Measurements from ENCODE around the gene CDK5. TPM values are rescaled to one million over a fixed set of nuclear protein-coding genes. Genes with fewer than 3 reads are reported as not detected.

CDK5 gene
- polyA plus RNA-seq, 1 donor from 2014 or later: 11.4 TPM

DNA sequence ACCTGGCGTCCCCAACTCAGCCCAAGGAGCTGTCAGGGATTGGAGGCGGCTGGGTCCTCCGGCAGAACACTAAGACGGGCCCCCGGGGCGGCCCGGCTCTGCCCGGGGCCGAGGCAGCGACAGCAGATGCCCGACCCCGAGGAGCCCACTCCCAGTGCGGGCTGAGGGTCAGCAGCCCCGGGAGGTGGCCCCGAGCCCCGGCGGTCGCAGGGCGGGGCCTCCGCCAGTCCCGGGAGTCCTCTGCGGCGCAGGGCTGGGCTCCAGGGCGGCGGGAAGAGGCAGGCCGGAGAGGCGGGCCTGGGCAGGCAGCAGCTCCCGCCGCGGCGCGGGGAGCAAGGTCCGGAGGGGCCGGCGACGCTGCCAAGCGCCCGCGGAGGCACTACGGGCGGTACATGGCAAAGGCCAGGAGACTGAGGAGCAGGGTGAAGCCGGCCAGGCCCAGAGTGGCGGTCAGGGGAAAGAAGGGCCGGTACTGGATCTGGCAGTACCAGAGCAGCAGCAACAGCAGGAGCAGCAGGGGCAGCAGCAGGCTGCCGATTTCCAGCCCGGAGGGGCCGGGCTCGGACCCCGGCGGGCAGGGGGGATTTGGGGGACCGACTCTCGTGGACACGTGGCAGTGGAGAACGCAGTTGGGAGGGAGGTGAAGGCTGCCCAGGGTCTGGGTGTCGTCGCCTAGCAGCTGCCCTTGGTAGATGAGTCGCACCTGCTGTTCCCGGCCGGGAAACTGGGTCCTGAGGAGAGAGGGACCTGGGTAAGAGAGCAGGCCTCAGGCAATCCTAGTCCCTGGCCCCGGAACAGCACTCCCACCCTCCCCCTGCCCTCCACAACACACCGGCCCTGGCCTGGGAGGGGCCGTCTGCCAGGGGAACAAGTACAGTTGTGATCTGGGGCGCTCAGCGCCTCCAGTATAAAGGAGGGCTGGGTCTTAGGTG is 23.7 kb upstream of the CDK5 start:
- H3K27me3 Mint-ChIP-seq: no peaks in the 10 kb centered on the region
- H3K4me3 Mint-ChIP-seq: peak overlapping the region; percentile 85 to 96 (median 89)
- H3K36me3 Mint-ChIP-seq: no peaks in the 10 kb centered on the region
- H3K27ac Mint-ChIP-seq: peak overlapping the region in 2 of 3 donors; percentile 46 to 88
- H3K9me3 Mint-ChIP-seq: no peaks in the 10 kb centered on the region
- H3K4me1 Mint-ChIP-seq: peaks cover 17 to 31% (median 26%) of the 10 kb centered on the region in 3 donors

DNA sequence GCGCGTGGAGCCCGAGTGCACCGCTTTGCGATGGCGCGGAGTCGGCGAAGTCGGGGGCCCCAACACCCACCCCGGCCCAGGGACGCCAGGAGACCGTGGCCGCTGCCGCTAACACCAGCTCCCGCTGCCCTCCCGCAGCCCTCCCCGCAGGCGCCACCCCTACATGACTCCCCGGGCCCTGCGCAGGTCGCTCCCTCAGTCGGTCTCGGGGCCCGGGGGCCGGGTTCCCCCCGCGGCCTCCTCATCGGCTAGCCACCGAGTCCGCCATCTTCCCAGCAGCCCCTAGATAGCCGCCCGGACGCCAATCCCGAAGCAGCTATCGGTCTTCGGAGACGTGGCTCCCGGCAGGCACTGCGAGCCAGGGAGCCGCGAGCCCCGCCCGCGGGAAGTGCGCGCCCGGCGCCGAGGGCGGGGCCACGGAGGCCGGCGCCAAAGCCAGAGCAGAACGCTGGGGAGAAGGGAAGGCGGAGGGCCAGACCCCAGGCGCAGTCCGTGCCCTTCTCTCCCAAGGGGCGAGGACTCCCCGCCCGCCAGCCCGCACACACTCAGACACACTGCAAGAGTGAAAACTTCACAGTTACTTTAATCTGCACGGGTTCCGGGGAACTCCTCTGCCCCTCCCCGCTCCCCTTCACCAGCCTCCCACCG is 22.9 kb upstream of the CDK5 start, which contains the start of gene FASTK:
TSS of gene FASTK (minus strand) at position 288 of the 648 bp plus-strand sequence. CDS start at position 245, 43 bp downstream.
- H3K4me3 Mint-ChIP-seq: peak within 1 kb of the TSS; percentile 86 to 96 (median 94)
- H3K4me1 Mint-ChIP-seq: peaks cover 17 to 28% (median 26%) of the 10 kb centered on the region in 3 donors
- no peaks in the 10 kb centered on the region for H3K36me3 Mint-ChIP-seq
- H3K9me3 Mint-ChIP-seq: no peaks in the 10 kb centered on the region
- no peaks in the 10 kb centered on the region for H3K27me3 Mint-ChIP-seq
- H3K27ac Mint-ChIP-seq: peak within 1 kb of the TSS; percentile 62 to 85 (median 84)

DNA sequence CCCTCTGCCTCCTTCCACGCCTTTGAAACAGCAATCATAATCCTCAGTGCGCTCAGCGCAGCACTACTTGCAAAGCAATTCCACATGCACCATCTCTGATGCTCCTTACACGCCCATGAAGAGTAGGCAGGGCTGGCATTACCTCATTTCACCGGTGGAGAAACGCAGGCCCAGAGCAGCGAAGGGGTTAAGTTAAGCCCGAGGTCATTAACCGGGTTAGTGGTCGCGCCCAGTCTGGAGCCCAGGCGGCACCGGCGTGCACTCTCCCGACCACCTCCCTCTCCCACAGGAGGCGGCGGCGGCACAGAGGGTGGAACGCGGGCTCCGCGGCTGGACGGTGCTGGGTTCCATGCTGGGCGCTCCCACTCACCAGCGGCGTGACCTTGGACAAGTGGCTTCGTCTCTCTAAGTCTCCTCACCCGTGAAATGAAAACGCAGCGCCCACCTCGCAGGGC is 22.4 kb upstream of the CDK5 start:
- Mint-ChIP-seq H3K9me3 (no peaks in the 10 kb centered on the region), H3K27me3 (no peaks in the 10 kb centered on the region), H3K4me1 (peaks cover 15 to 24% (median 23%) of the 10 kb centered on the region in 3 donors), H3K36me3 (peaks cover 2% of the 10 kb centered on the region), H3K4me3 (peak overlapping the region; percentile 86 to 95 (median 92)), H3K27ac (peak overlapping the region; percentile 62 to 85 (median 84))

DNA sequence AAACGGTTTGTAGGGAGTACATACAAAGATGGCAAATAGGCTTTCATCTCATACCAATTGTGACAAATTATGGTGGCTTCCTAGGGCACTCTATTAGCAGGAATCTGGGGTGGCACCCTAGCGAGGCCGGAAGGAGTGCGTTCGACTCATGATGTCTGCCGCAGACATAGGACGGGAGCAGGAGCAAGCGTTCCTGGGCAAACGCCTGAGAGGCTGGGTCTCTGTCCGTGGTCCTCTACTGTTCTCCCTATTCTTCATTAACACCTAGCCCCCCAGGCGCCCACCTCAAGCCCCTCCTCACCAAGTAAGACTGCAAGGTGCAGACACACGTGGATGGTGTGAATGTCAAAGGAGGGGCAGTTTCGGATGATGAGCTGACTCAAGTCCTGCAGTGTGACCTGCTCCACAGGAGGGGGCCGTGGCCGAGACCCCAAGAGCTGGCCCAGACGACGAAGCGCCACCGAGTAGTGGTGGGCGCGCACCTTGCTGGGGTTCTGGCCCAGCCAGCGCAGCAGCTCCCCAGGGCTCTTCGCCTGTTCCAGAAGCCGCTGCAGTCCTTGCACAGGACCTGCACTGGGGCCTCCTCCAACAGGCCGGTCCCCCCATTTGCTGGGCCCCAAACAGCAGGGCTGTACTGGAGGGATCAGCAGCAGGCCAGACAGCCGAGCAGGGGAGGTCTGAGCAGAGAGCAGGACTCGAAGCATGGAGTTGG is 21.7 kb upstream of the CDK5 start:
- Mint-ChIP-seq H3K4me3 (peak overlapping the region; percentile 86 to 95 (median 92)), H3K9me3 (no peaks in the 10 kb centered on the region), H3K36me3 (peaks cover 2% of the 10 kb centered on the region), H3K27ac (peak overlapping the region; percentile 67 to 86 (median 85)), H3K4me1 (peaks cover 11 to 20% (median 20%) of the 10 kb centered on the region in 3 donors), H3K27me3 (no peaks in the 10 kb centered on the region)

DNA sequence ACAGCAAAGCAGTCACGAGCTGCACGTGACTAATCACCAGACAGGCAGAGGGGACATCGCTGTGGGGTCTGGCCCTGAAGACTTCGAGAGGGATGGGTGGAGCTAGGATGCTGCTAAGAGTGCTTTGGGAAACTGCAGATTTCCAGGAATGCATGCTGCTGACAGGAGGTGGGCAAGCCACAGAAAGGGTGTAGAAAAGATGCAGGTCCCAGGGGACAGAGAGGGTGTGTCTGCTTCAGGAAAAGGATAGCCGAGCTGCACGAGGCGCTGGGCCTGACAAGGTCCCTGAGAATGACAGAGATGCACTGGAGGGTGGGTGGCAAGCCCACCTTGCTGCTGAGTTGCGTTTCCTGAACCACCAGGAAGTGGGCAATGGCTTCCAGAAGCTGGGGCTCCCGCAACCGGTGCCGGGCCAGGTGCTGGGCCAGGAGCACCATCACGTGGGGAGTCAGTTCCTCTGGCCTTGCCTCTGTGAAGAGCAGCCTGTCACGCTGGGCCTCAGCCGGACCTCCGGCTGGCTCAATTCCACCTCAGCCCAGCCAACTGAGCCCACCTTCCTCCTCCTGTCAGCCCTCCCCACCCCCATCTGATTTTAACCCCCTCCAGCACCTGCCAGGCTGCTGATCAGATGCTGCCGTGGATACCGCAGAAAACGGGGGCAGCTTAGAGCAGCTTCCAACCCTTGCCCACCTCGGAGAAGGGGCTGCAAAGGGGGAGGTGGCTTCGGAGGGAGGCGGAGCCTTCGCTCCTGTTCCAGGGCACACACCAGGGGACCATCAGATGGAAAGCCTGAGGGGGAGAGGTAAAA is 20.7 kb upstream of the CDK5 start:
- Mint-ChIP-seq H3K27ac (peak overlapping the region; percentile 32 to 86 (median 58)), H3K9me3 (no peaks in the 10 kb centered on the region), H3K36me3 (peaks cover 3% of the 10 kb centered on the region), H3K4me3 (peak overlapping the region; percentile 55 to 92 (median 86)), H3K27me3 (no peaks in the 10 kb centered on the region), H3K4me1 (peaks cover 7 to 20% (median 17%) of the 10 kb centered on the region in 3 donors)

DNA sequence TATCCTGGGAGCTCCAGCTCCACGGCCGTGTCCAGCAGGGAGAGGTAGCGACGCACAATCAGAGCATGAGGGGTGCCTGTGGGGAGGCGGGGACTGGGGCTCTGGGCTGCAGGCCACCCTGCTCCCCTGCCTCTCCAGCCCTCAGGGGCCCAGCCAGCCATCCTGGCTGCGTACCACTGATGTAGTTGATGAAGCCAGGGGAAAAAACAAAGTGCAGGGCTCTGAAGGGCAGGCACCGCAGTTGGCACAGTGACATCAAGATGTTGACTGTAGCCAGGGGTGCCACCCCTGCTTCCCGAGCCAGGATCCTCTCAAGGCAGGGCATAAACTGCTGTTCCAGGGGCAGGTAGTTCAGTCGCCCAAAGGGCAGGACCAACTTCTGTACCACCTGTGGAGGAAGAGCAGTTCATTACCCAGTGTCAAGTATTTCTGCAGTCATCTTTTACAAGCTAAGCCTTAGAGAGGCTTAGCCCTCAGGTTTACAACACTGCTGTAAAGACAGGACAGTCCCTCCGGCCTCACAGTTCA is 20.1 kb upstream of the CDK5 start:
- H3K9me3 Mint-ChIP-seq: no peaks in the 10 kb centered on the region
- peak overlapping the region in 2 of 3 donors; percentile 58 to 86 for H3K27ac Mint-ChIP-seq
- peaks cover 3% of the 10 kb centered on the region for H3K36me3 Mint-ChIP-seq
- no peaks in the 10 kb centered on the region for H3K27me3 Mint-ChIP-seq
- peak overlapping the region; percentile 55 to 92 (median 84) for H3K4me3 Mint-ChIP-seq
- peaks cover 6 to 19% (median 15%) of the 10 kb centered on the region in 3 donors for H3K4me1 Mint-ChIP-seq

DNA sequence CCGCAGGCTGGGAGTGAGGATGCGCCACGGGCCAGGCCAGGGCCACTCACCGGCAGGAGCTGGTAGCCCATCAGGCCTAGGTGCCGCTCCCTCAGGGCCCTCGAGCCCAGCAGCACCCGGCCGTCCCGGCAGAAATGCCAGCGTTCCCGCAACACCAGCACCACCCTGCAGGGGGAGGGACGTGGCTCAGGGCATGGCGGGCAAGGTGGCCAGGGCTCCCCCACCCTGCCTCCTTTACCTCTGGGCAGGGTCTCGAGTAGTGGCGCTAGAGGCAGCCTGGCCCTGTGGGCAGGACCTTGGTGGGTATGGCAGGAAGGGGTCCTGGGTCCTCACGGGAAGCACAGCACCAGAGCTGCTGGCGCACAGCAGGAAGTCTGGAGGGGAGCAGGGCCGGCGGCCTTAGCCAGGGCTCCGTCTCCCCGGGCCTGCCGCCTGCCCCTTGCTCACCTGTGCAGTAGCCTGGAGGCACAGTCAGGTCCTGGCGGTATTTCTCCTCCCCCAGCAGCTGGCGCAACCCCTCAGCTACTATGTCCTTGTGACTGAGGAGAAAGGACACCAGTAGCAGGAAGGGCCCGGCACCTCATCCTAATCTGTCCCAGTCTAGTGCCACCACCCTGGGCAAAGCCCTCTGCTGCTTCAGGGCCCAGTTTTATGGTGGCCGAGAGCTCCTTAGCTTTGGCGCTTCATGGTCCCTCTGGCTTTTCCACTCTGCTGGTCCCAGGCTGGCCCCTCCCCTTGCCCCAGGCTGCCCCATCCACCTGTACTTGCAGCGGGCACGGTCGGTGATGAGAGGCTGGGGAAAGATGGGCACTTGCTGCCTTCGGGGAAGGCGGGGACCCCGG is 19.4 kb upstream of the CDK5 start:
- Mint-ChIP-seq H3K4me3 (peak overlapping the region in 1 of 4 donors; percentile 92), H3K27me3 (no peaks in the 10 kb centered on the region), H3K4me1 (peaks cover 6 to 18% (median 13%) of the 10 kb centered on the region in 3 donors), H3K27ac (no peak overlapping the region), H3K36me3 (peaks cover 3% of the 10 kb centered on the region), H3K9me3 (no peaks in the 10 kb centered on the region)

DNA sequence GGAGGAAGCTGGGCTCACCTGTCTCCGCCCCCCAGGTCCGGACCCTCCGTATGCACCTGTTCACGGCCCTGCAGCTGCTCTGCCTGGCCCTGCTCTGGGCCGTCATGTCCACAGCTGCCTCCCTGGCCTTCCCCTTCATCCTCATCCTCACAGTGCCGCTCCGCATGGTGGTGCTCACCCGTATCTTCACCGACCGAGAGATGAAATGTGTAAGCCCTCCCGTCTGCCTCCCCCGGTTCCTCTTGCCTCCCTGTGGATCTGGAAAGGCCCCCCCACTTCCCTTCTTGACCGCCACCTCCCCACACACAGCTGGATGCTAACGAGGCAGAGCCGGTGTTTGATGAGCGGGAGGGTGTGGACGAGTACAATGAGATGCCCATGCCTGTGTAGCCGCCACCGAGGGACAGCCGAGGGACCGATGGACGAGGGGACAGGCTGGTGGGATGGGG is 18.3 kb upstream of the CDK5 start:
- Mint-ChIP-seq H3K4me3 (no peak overlapping the region), H3K27ac (no peak overlapping the region)

DNA sequence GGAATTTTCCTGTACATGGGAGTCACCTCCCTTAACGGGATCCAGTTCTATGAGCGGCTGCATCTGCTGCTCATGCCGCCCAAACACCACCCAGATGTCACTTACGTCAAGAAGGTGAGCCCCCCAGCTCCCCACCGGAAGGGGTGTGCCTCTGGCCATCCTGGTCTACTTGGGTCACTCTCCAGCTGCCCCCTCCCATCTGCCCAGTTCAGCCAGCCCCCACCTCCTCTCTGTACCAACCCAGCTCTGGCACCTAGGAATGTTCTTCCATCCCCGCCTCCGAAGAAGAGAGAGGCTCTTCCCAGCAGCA is 17.9 kb upstream of the CDK5 start:
- Mint-ChIP-seq H3K27me3 (no peaks in the 10 kb centered on the region), H3K9me3 (no peaks in the 10 kb centered on the region), H3K4me1 (peaks cover 6 to 16% (median 13%) of the 10 kb centered on the region in 3 donors), H3K4me3 (peak overlapping the region in 1 of 4 donors; percentile 77), H3K27ac (no peak overlapping the region), H3K36me3 (peaks cover 3% of the 10 kb centered on the region)

More for the DNA sequence above, 18.3 kb upstream of the CDK5 start:
- Mint-ChIP-seq H3K4me1 (peaks cover 6 to 16% (median 13%) of the 10 kb centered on the region in 3 donors), H3K27me3 (no peaks in the 10 kb centered on the region), H3K36me3 (peaks cover 3% of the 10 kb centered on the region), H3K9me3 (no peaks in the 10 kb centered on the region)

DNA sequence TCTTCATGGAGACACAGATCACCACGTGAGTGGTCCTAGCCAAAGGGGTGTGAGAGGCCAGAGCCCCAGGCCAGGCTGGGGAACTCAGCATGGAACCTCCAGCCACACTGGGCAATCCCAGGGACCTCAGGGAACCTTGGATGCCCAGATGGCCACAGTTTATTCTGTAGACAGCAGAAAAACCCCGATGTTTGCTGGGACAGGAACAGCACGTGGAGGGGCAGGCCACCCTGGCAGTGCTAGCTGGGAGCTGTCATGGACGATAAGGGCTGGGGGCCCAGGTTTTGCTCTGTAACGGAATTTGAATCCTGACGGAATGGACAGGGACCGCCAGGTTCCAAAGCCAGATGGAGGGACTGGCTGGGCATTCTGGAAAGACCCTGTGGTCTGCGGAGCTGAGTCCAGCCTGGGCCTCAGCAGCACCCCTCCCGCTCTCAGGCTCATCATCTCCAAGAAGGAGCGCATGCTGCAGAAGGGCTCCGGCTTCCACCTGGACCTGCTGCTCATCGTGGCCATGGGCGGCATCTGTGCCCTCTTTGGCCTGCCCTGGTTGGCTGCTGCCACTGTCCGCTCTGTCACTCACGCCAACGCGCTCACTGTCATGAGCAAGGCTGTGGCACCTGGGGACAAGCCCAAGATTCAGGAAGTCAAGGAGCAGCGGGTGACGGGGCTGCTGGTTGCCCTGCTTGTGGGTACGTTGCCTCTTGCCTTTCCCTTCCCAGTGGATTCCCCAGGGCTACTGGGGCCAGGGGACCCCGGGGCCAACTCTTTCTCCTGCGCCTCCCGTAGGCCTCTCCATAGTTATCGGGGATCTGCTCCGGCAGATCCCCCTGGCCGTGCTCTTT is 17.3 kb upstream of the CDK5 start:
- H3K36me3 Mint-ChIP-seq: peaks cover 3% of the 10 kb centered on the region
- no peaks in the 10 kb centered on the region for H3K27me3 Mint-ChIP-seq
- H3K27ac Mint-ChIP-seq: peak overlapping the region in 1 of 3 donors; percentile 67
- no peaks in the 10 kb centered on the region for H3K9me3 Mint-ChIP-seq
- peak overlapping the region in 2 of 4 donors; percentile 53 to 77 for H3K4me3 Mint-ChIP-seq
- H3K4me1 Mint-ChIP-seq: peaks cover 6 to 16% (median 13%) of the 10 kb centered on the region in 3 donors

DNA sequence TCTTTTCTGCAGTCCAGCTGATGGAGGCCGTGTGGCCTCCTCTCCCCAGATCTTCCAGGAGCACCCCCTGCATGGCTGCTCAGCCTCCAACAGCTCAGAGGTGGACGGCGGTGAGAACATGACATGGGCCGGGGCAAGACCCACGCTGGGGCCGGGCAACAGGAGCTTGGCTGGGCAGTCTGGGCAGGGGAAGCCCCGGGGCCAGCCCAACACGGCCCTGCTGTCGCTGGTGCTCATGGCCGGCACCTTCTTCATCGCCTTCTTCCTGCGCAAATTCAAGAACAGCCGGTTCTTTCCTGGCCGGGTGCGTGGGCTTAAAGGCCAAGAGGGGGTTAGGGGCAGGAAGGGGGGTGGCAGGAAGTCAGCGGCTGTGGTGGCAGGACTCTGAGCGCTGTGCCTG is 16.3 kb upstream of the CDK5 start:
- no peaks in the 10 kb centered on the region for H3K27me3 Mint-ChIP-seq
- peaks cover 6 to 10% (median 8%) of the 10 kb centered on the region in 3 donors for H3K4me1 Mint-ChIP-seq
- peak overlapping the region in 1 of 4 donors; percentile 53 for H3K4me3 Mint-ChIP-seq
- H3K27ac Mint-ChIP-seq: no peak overlapping the region
- no peaks in the 10 kb centered on the region for H3K9me3 Mint-ChIP-seq
- H3K36me3 Mint-ChIP-seq: peaks cover 3% of the 10 kb centered on the region

DNA sequence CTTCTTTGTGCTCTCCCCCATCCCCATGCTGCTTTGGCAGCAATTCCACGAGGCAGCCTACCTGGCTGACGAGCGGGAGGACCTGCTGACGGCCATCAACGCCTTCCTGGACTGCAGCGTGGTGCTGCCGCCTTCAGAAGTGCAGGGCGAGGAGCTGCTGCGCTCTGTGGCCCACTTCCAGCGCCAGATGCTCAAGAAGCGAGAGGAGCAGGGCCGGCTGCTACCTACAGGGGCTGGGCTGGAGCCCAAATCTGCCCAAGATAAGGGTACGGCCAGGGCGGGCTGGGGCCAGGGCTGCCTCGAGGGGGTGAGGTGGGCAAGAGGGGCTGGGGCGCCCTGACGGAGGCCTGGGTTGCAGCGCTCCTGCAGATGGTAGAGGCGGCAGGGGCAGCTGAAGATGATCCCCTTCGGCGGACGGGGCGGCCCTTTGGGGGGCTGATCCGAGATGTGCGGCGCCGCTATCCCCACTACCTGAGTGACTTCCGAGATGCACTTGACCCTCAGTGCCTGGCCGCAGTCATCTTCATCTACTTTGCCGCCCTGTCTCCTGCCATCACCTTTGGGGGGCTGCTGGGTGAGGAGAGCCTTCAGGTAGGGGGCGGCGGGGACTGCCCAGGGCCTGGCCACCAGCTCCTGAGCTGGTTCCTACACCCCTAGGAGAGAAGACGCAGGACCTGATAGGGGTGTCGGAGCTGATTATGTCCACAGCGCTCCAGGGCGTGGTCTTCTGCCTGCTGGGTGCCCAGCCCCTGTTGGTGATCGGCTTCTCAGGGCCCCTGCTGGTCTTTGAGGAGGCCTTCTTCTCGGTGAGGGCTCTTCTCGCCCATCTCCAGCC is 13.6 kb upstream of the CDK5 start:
- Mint-ChIP-seq H3K4me1 (peaks cover 0 to 2% (median 0%) of the 10 kb centered on the region in 3 donors), H3K27ac (no peak overlapping the region), H3K4me3 (no peak overlapping the region), H3K27me3 (no peaks in the 10 kb centered on the region), H3K9me3 (no peaks in the 10 kb centered on the region), H3K36me3 (peaks cover 3% of the 10 kb centered on the region)
